Stomach smooth muscle (tissue), 2 donors: Measurements from ENCODE around the gene C16orf74.

Experiments used
- H3K27ac ChIP-seq: one replicate; pipeline ENCODE4 v1.7.0; 2013; ENCODE audit warnings: mild to moderate bottlenecking, low read length, inconsistent platforms
- H3K27me3 ChIP-seq, 2 donors: one replicate each; pipeline ENCODE4 v1.7.0; 2013; ENCODE audit warnings: low read length in 2 of 2; ENCODE audit not compliant: insufficient read depth in 2 of 2, control insufficient read depth in 1 of 2
- H3K36me3 ChIP-seq, 2 donors: one replicate each; pipeline ENCODE4 v1.7.0; 2013; ENCODE audit warnings: low read length in 2 of 2; ENCODE audit not compliant: control insufficient read depth in 2 of 2, insufficient read depth in 2 of 2
- H3K4me1 ChIP-seq: one replicate; pipeline ENCODE4 v1.7.0; 2013; ENCODE audit warnings: low read length; ENCODE audit not compliant: control insufficient read depth, insufficient read depth
- H3K4me3 ChIP-seq, 2 donors: one replicate each; pipeline ENCODE4 v1.7.0; 2013; ENCODE audit warnings: low read length in 2 of 2
- H3K9ac ChIP-seq, 2 donors: one replicate each; pipeline ENCODE4 v1.7.0; 2013; ENCODE audit warnings: low read length in 2 of 2, mild to moderate bottlenecking in 1 of 2
- H3K9me3 ChIP-seq, 2 donors: one replicate each; pipeline ENCODE4 v1.7.0; 2013; ENCODE audit warnings: low read length in 2 of 2; ENCODE audit not compliant: control insufficient read depth in 2 of 2
- donor health status: healthy.
- donor health status: Pancreatic carcinoma.

Gene C16orf74

DNA sequence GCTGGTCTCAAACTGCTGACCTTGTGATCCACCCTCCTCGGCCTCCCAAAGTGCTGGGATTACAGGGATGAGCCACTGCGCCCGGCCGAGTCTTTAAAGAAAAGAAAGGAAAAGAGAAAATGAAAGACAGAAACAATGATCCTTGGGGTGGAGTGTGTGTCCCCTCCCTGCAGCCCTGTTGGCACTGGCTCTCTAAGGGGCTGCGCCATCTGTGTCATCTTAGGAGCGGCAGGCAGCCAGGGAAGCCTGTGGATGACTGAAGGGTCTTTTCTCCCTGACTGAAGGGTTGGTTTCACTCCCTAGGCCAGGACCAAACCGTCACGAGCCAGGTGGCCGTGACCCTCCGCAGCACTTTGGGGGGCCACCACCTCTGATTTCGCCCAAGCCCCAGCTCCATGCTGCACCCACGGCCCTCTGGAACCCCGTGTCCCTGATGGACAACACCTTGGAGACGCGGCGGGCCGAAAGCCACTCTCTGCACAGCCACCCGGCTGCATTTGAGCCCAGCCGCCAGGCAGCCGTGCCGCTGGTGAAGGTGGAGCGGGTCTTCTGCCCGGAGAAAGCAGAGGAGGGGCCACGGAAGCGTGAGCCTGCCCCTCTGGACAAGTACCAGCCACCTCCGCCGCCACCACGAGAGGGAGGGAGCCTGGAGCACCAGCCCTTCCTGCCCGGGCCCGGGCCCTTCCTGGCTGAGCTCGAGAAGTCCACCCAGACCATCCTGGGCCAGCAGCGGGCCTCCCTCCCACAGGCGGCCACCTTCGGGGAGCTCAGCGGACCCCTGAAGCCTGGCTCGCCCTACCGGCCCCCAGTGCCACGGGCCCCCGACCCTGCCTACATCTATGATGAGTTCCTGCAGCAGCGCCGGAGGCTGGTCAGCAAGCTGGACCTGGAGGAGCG lies 89.8 kb downstream of the C16orf74 start:
- no peak overlapping the region for H3K4me3 ChIP-seq
- H3K27me3 ChIP-seq = no peaks in the 10 kb centered on the region
- H3K36me3 ChIP-seq = peaks cover 58 to 63% of the 10 kb centered on the region in 2 donors
- H3K27ac ChIP-seq = no peak overlapping the region
- no peak overlapping the region for H3K9ac ChIP-seq
- H3K4me1 ChIP-seq = peaks cover 9% of the 10 kb centered on the region
- no peaks in the 10 kb centered on the region for H3K9me3 ChIP-seq

DNA sequence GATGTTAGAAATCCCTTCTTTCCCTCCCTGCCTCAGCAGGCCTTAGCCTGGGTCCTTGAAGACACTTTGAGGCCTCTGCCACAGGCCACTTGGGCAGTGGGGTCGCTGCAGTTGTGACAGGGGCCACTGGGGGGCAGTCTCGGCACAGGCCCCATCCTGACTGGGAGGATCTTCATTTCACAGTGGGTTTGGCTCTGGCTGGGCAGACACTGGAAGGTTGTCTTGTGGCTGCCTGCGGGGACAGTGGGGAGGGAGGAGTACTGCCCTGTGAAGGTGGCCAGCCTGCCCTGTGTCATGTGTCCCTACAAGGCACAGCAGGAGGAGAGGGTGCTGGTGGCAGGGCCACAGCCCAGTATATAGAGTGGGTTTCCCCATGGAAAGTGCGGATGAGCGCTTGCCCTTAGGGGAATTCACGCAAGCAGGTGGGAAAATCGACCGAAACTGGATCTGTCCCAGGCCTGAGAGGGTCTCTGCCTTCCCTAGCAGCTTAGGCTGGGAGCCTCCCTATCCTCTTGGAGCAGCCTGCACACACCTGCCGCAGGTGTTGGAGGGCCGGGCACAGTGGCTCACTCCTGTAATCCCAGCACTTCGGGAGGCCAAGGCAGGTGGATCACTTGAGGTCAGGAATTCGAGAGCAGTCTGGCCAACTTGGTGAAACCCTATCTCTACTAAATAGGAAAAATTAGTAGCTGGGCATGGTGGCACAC lies 90.9 kb downstream of the C16orf74 start:
- Histone ChIP-seq H3K36me3 (peaks cover 59 to 61% of the 10 kb centered on the region in 2 donors), H3K9ac (no peak overlapping the region), H3K4me3 (no peak overlapping the region), H3K27ac (no peak overlapping the region), H3K9me3 (no peaks in the 10 kb centered on the region), H3K27me3 (no peaks in the 10 kb centered on the region), H3K4me1 (peaks cover 9% of the 10 kb centered on the region)

DNA sequence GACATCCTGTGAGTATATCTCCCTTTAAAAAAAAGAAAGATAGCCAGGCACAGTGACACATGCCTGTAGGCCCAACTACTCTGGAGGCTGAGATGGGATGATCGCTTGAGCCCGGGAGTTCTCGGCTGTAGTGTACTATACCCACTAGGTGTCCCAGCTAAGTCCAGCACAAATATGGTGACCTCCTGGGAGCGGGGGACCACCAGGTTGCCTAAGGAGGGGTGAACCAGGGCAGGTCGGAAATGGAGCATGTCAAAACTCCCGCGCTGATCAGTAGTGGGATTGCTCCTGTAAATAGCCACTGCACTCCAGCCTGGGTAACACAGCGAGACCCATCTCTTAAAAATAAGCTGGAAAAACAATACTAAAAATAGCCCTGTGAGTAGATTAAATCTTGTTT lies 91.6 kb downstream of the C16orf74 start:
- H3K27me3 ChIP-seq = no peaks in the 10 kb centered on the region
- peaks cover 9% of the 10 kb centered on the region for H3K4me1 ChIP-seq
- H3K4me3 ChIP-seq = no peak overlapping the region
- no peak overlapping the region for H3K27ac ChIP-seq
- no peaks in the 10 kb centered on the region for H3K9me3 ChIP-seq
- H3K36me3 ChIP-seq = peaks cover 55 to 58% of the 10 kb centered on the region in 2 donors
- H3K9ac ChIP-seq = no peak overlapping the region

DNA sequence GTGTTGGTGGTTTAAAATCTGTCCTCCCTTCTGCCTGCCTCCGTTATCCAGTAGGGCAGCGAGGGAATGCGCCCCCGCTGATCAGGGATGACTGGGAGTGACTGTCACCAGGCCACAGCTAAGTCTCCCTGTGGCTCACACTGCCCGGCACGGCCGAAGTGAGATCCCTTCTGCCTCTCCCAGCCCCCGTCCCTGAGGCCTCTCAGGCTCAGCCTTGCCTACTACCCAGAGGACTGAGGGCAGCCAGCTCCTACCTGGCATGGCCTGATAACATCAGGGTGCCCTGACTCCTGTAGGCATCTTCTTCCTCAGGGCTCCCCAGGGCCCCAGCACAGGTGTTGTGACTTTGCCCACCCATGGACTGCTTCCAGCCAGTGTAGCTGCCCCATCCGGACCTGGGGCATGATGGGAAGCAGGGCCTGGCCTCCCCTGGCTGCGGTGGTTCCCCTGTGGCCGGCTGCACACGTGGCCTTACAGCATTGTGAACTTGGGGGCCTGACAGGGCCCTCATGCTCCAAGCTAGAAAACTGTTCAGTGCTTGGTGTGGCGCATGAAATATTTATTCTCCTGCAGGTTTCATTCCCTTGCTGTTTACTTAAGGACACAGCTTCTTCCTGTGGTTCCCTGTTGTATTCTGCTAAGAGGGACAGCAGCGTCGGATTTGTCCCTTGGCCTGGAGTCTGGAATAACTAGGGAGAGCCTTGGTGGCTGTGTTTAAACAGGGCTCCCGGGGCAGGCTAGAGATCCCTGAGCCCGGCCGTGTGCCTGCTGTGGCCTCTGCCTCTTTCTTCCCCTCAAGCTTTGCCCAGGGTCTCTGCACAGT lies 92.2 kb downstream of the C16orf74 start:
- Histone ChIP-seq H3K36me3 (peaks cover 49 to 57% of the 10 kb centered on the region in 2 donors), H3K27ac (no peak overlapping the region), H3K9ac (no peak overlapping the region)

DNA sequence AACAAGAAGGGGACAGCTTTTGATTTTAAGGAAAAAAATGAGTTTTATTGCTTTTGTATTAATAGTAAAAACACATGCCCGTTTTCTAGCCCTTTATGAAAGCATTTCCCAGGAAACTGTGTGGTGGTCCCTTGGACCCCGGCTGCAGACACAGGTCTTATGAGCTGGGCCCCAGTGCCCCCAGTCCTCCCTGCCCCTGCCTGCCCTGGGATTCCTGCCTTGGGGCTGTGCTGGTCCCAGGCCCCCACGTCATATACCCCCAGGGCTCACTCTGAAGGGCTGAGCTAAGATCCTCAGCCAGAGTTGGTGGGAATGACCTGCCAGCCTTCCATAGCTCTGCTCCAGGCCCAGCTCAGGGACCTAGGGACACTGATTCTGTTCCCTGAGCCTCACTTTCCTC lies 92.9 kb downstream of the C16orf74 start:
- H3K27ac ChIP-seq = no peak overlapping the region
- no peak overlapping the region for H3K4me3 ChIP-seq
- H3K9me3 ChIP-seq = no peaks in the 10 kb centered on the region
- H3K27me3 ChIP-seq = no peaks in the 10 kb centered on the region
- no peak overlapping the region for H3K9ac ChIP-seq
- H3K36me3 ChIP-seq = peaks cover 42 to 51% of the 10 kb centered on the region in 2 donors
- H3K4me1 ChIP-seq = peaks cover 14% of the 10 kb centered on the region

More for the DNA sequence above, 92.2 kb downstream of the C16orf74 start:
- H3K4me3 ChIP-seq = no peak overlapping the region
- peaks cover 12% of the 10 kb centered on the region for H3K4me1 ChIP-seq
- no peaks in the 10 kb centered on the region for H3K27me3 ChIP-seq
- no peaks in the 10 kb centered on the region for H3K9me3 ChIP-seq
